Osteoblast (primary cell): ENCODE data around the gene C1orf87. TPM values are rescaled to one million over a fixed set of nuclear protein-coding genes. Genes with fewer than 3 reads are reported as not detected.

Experiments
- DNase-seq: peaks from one replicate; pipeline ENCODE4 v3.0.0; 2011; ENCODE audit warnings: low spot score, mixed read lengths; ENCODE audit not compliant: insufficient read length; ENCODE audit errors: missing footprints
- H2AFZ ChIP-seq: 2 replicates; pipeline ENCODE4 v1.6.0; 2011; ENCODE audit warnings: mild to moderate bottlenecking, low read length
- H3K27ac ChIP-seq: 2 replicates; pipeline ENCODE4 v1.5.1; 2011; ENCODE audit warnings: mild to moderate bottlenecking, low read depth, low read length, moderate library complexity
- H3K27me3 ChIP-seq: 2 replicates; pipeline ENCODE4 v1.6.0; 2012; ENCODE audit warnings: mild to moderate bottlenecking, control low read depth, inconsistent platforms, low read length, moderate library complexity; ENCODE audit not compliant: insufficient read depth
- H3K36me3 ChIP-seq: 2 replicates; pipeline ENCODE4 v1.5.1; 2011; ENCODE audit warnings: mild to moderate bottlenecking, low read length, control low read depth, moderate library complexity; ENCODE audit not compliant: insufficient read depth
- H3K4me1 ChIP-seq: 2 replicates; pipeline ENCODE4 v1.5.1; 2011; ENCODE audit warnings: mild to moderate bottlenecking, low read length, control low read depth, moderate library complexity; ENCODE audit not compliant: insufficient read depth
- H3K4me2 ChIP-seq: 2 replicates; pipeline ENCODE4 v1.6.0; 2011; ENCODE audit warnings: mild to moderate bottlenecking, low read length; ENCODE audit not compliant: insufficient read depth
- H3K4me3 ChIP-seq: fragments of 200-600 bp; sonication (generic); 3 replicates; pipeline ENCODE4 v1.5.1; 2012; ENCODE audit warnings: mild to moderate bottlenecking, low read length, inconsistent platforms; ENCODE audit not compliant: insufficient read depth
- H3K79me2 ChIP-seq: 2 replicates; pipeline ENCODE4 v1.6.0; 2012; ENCODE audit warnings: mild to moderate bottlenecking, low read length, control low read depth, inconsistent platforms; ENCODE audit not compliant: insufficient read depth
- H3K9me3 ChIP-seq: 2 replicates; pipeline ENCODE4 v1.5.1; 2011; ENCODE audit warnings: low read depth, low read length, control low read depth
- H4K20me1 ChIP-seq: 2 replicates; pipeline ENCODE4 v1.6.0; 2012; ENCODE audit warnings: mild to moderate bottlenecking, low read length, control low read depth; ENCODE audit not compliant: insufficient read depth
- CTCF ChIP-seq: IDR thresholded peaks from 2 replicates; pipeline ENCODE4 v1.5.1; 2011; ENCODE audit warnings: mild to moderate bottlenecking, low read depth, low read length, moderate library complexity; ENCODE audit errors: extremely low read depth
- total RNA-seq: library from RNA; depleted of rRNA; stranded (reverse); fragments of >200 nt; gene quantifications from 2 replicates; pipeline ENCODE4 v1.2.3, GENCODE V29; 2012

Gene C1orf87
- total RNA-seq, 1 donor, result not detected

- H3K4me1 ChIP-seq, result no peaks in the 10 kb centered on the region
- no peak overlapping the region for H3K4me2 ChIP-seq
- no peak for TF ChIP-seq CTCF
- H2AFZ ChIP-seq, result no peak overlapping the region
- no peaks in the 10 kb centered on the region for H3K79me2 ChIP-seq
- no peak overlapping the region for H3K4me3 ChIP-seq
- no peaks in the 10 kb centered on the region for H4K20me1 ChIP-seq
- no peaks in the 10 kb centered on the region for H3K27me3 ChIP-seq
- no peaks in the 10 kb centered on the region for H3K36me3 ChIP-seq
- DNase-seq, result no peak
- H3K27ac ChIP-seq, result no peak overlapping the region
- H3K9me3 ChIP-seq, result no peaks in the 10 kb centered on the region
These were observed 42.4 kb downstream of the C1orf87 start for GRCh38 chr1:60031146-60031545.

- Histone ChIP-seq H3K4me2 (no peak overlapping the region), H4K20me1 (no peaks in the 10 kb centered on the region), H3K27me3 (no peaks in the 10 kb centered on the region), H3K9me3 (no peaks in the 10 kb centered on the region), H3K36me3 (no peaks in the 10 kb centered on the region), H3K4me1 (no peaks in the 10 kb centered on the region), H3K27ac (no peak overlapping the region), H3K4me3 (no peak overlapping the region), H3K79me2 (no peaks in the 10 kb centered on the region), H2AFZ (no peak overlapping the region)
- TF ChIP-seq CTCF, result no peak
- DNase-seq, result peak; percentile 50
These were observed 48.0 kb downstream of the C1orf87 start for GRCh38 chr1:60025552-60025951.

GRCh38 chr1:60017508-60018205, 55.9 kb downstream of the C1orf87 start:
- no peak for DNase-seq
- Histone ChIP-seq H3K4me3 (no peak overlapping the region), H3K27me3 (no peaks in the 10 kb centered on the region), H3K4me1 (no peaks in the 10 kb centered on the region), H3K36me3 (no peaks in the 10 kb centered on the region), H3K79me2 (no peaks in the 10 kb centered on the region), H3K4me2 (no peak overlapping the region), H4K20me1 (no peaks in the 10 kb centered on the region), H3K9me3 (no peaks in the 10 kb centered on the region), H2AFZ (no peak overlapping the region), H3K27ac (no peak overlapping the region)
- no peak for TF ChIP-seq CTCF

GRCh38 chr1:60010690-60011089, 62.9 kb downstream of the C1orf87 start:
- no peaks in the 10 kb centered on the region for H4K20me1 ChIP-seq
- DNase-seq, result no peak
- TF ChIP-seq CTCF, result no peak

More at GRCh38 chr1:60010690-60011089, 62.9 kb downstream of the C1orf87 start:
- Histone ChIP-seq H2AFZ (no peak overlapping the region), H3K27me3 (no peaks in the 10 kb centered on the region), H3K4me1 (no peaks in the 10 kb centered on the region), H3K79me2 (no peaks in the 10 kb centered on the region), H3K4me2 (no peak overlapping the region), H3K36me3 (no peaks in the 10 kb centered on the region), H3K4me3 (no peak overlapping the region), H3K9me3 (no peaks in the 10 kb centered on the region), H3K27ac (no peak overlapping the region)
